Lower leg skin (tissue), 3 donors: ENCODE data around the gene METTL16.

Experiments used
- CTCF ChIP-seq, 3 donors: fragments of 450-650 bp; IDR thresholded peaks; one replicate each; pipeline ENCODE4 v1.5.1; 2016; ENCODE audit warnings: antibody characterized with exemption in 3 of 3, mild to moderate bottlenecking in 3 of 3, moderate library complexity in 2 of 3
- POLR2A ChIP-seq, 2 donors: fragments of 450-650 bp; IDR thresholded peaks; one replicate each; pipeline ENCODE4 v1.6.1; 2016 to 2017; ENCODE audit warnings: antibody characterized with exemption in 2 of 2, mild to moderate bottlenecking in 1 of 2, moderate library complexity in 1 of 2

- no peak for TF ChIP-seq POLR2A (IDR thresholded peaks at IDR 0.05)
- TF ChIP-seq CTCF (IDR thresholded peaks at IDR 0.05), result no peak
Measured at GRCh38 chr17:2474371-2474770, 37.3 kb downstream of the METTL16 start.
